Activated CD4-positive, alpha-beta T cell treated with anti-CD3 and anti-CD28 coated beads for 4 hours (primary cell): ENCODE measurements around the gene ENOX1.
"Not testable (repeated sequence)": the region's sequence is repeated elsewhere in the genome, so short reads cannot be mapped to it uniquely, and the experiment has no call there.

Experiments
- DNase-seq, 2 donors: peaks; one replicate each; pipeline ENCODE4 v3.0.0-alpha.2; 2020

The ENOX1 gene

DNA sequence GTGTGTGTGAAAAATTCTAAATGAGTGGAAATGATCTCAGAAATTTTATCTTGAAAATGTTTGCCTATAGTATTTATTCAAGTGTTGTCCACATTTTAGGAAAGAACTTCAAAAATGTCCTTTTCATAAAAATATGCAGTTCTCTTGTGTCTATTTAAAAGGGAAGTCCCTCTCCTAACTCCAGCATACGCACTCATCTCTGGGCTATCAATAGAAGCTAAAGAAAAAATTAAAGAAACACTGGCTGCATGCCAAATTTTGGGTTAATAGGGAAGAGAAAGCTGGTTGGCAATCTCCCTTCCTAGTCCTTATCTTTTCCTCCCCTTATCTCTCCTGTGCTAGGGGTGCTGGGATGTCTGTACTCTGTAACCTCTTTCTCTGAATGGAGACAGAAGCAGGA is 313.3 kb downstream of the ENOX1 start:
- DNase-seq: no peak

GRCh38 chr13:43472980-43473379 is 313.8 kb downstream of the ENOX1 start:
- no peak for DNase-seq

DNA sequence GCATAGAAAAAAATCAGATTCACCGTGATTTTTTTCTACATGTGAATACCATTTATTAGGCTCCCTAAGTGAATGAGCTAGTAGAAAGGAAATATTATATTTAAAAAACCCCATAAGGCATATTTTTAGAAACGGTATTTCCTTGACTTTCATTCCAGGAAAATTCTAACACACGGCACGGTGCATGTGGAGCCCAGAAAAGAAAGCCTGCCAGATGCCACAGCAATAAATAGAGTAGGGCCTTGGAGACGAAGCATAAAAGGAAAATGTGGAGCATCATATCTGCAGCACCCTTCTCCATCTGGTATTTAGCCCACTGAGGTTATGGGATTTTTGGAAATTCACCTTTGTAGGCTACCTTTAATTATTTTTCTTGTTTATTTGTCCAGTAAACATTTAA is 314.4 kb downstream of the ENOX1 start:
- no peak for DNase-seq

DNA sequence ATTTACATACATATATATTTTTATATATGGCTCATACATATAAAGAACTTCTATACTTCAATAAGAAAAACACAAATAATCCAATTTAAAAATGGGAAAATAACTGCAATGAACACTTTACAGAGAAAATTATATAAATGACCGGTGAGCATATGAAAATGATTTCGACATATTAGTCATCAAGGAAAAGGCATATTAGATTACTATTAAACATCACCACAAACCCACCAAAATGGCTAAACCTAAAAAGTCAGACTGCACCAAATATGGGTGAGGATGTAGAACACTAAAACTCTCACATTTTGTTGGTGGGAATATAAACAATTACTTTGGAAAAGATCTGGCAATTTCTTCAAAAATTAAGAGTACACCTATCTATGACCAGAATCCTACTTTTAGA is 316.2 kb downstream of the ENOX1 start:
- DNase-seq: no peak

DNA sequence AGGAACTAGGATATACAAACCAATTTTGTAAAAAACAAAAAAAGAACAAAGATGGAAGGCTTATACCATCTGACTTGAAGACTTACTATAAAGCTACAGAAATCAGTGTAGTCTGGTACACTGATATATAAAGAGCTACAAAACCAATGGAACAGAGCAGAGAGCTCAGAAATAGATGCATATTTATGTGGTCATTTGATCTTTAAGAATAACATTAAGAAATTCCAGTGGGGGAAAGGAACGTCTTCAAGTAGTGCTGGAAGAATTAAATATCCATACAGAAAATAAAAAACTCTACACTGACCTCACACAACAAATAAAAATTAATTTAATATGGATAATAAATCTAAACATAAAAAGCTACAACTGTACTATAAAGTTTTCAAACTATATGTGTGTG is 317.0 kb downstream of the ENOX1 start:
- DNase-seq: no peak

- no peak for DNase-seq
Observed at GRCh38 chr13:43464578-43465264, 322.1 kb downstream of the ENOX1 start.

DNA sequence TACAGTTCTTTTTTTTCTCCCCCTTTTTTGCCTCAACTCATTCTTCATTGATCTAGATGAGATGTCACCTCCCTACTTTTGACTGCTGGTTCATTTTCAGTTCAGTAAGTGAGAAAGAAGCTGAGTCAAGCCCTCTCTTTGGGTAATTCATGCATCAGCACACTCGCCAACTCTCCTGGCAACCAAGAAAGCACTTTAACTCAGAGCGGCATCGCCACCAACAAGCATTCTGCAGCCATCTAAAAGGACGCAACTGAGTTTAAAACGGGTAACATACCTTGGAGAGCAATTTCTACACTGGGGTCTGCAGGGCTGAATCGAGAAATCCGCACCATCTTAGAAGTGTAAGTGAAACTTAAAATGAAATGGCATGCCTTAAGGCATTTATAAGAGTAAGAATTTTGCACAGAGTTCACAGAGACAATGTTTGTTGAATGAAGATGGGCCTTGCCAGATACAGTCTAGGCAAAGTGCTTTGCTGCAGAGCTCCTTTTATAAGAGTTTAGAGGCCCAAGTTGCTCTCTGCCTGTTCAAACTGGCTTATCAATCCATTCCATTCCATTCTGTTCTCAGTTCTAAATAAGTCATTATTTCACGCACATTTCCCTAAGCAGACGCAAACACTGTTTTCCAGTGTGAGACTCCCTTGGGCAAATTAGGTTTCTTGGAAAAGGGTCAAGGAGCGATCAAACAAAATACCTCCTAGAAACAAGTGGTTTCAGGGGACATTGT is 338.0 kb downstream of the ENOX1 start:
- DNase-seq: no peak

- no peak for DNase-seq
Observed at GRCh38 chr13:43446126-43446525, 340.6 kb downstream of the ENOX1 start.

GRCh38 chr13:43445668-43446067 is 341.1 kb downstream of the ENOX1 start:
- no peak for DNase-seq

- no peak for DNase-seq
Observed at GRCh38 chr13:43444081-43444480, 342.7 kb downstream of the ENOX1 start.

GRCh38 chr13:43441899-43442499 is 344.8 kb downstream of the ENOX1 start:
- DNase-seq: no peak

GRCh38 chr13:43441464-43441863 is 345.3 kb downstream of the ENOX1 start:
- no peak for DNase-seq

DNA sequence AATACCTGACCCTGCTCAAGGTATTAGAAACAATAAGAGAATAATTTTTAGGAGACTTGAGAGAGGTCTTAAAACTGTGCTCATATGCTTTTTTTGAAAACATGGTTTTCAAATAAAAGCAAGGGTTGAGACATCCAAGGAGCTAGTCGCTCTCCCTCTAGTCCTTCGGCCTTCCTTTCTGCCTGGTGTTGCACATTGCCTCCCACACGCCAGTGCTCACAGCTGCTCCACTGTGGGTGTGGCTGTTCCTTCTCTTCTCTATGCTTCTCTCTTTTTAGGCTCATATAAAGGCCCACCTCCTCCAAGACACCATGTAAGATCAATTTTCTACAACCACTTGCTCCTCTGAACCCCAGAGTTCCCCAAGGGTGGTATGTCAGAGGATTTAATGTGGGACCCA is 352.6 kb downstream of the ENOX1 start:
- DNase-seq: no peak

GRCh38 chr13:43433691-43434141 is 353.1 kb downstream of the ENOX1 start:
- no peak for DNase-seq

DNA sequence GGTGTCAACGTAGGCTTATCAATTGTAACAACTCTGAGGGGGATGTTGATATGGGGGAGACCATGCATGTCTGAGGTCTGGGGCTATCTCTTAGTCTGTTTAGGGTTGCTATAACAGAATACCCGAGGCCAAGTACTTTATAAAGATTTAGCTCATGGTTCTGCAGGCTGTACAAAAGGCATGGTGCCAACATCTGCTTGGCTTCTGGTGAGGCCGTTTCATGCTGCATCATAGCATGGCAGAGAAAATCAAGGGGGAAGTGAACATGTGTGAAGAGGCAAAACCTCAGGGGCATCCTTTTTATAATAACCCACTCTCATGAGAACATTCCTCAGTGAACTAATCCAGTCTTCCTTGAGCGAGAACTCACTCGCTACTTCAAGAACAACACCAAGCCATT is 353.8 kb downstream of the ENOX1 start:
- DNase-seq: no peak

DNA sequence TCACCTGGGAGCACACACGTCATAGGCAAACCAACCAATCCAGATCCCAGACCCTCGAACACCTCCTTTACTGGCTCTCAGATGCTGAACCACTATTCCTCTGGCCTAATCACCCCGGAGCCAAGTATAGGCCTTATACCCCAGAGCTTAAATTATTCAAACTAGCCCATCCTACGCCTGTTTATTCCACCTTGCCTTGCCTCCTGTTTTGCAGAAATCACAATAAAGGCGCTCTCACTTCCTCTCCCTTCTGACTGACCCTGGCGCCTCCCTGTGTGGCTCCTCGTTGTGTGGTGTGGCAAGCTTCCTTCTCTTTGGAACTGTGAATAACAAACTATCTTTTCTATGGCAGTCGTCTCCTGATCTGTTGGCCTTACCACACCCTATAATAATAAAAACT is 354.9 kb downstream of the ENOX1 start:
- DNase-seq: no peak

DNA sequence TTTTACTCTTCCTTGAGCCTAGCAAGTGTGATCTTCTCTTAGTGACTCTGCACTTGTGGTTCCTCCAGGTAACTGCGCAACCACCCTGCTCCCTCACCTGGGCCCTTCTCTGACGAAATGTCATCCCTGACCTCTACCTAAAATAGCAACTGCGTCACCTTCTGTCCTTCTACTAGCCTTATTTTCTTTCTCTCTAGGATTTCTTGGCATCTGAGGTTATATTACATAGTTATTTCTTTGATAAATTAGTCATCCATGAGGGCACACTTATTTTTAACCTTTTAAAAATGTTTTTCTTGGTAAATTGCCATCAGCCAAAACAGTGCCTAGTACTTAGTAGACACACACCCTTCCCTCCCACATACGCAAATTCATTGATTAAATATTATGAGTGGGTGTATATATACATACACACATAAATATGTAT is 355.5 kb downstream of the ENOX1 start:
- no peak for DNase-seq

DNA sequence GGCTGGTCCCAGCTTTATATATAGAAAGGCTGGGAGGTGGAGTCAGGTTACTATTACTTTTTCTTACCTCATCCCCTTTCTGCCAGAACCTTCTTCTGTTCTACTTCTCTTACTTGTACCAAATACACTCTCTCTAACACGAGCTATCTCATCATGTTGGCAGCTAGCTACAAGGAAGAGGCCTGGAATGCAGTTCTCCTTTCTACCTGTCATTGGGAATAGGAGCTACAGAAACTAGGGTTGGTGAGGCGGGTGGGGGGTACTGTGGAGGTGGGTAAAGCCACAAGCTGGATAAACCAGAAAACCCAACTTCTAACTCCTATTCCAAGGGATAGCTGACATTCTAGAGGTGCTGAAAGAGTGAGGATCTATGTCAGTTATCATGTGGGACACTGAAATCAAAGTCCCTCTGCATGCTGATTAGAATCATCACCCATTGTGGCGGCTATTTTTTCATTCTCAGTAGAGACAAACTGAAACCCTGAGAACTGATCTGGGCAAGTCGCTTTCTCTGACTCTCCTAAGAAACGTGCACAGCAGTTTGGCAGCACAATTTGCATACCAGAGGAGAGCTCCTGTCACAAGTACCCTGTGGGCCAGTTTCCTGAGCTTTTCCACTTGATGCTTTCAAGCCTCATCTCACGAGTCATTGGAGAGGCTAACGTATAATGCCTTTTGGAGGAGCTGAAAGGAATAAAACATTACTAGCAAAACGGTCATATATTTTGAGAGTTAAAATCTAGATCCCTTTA is 358.1 kb downstream of the ENOX1 start:
- DNase-seq: no peak

DNA sequence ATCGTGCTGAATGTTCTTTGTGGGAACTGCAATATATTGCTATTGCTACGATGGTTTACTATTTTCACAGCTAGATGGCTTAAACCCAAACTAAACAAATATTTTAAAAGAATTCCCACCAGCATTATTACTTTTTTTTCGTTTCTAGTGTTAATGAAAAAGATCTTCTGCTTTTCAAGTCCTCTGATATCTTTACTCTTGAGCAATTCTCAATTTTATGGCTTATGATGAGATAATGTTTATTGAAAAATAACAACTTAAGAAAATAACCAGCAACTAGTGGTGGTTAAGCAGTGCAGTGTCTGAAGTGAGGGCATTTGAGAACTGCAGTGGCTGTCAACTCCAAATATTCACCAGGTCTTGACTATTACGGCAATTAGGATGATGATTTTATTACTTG is 360.4 kb downstream of the ENOX1 start:
- no peak for DNase-seq

GRCh38 chr13:43425234-43425633 is 361.5 kb downstream of the ENOX1 start:
- no peak for DNase-seq

DNA sequence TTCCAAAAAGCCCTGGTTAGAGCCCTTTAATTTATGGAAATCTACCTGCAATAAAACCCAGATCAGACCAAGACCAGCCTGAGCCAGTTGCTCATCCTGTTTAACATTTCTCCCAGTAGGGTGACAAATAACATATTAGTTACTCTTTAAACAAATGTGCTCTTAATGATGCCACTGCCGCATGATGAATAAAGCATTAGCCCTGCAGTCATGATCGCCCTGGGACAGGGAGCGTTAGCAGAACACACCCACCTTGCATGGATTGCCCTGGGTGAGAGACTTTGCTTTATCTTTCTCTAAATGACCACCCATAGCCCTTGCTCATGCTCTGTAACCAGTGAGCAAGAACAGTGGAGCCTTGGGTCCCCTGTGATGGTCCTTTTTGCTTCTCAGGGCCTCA is 362.4 kb downstream of the ENOX1 start:
- no peak for DNase-seq

- no peak for DNase-seq
Observed at GRCh38 chr13:43422116-43422515, 364.7 kb downstream of the ENOX1 start.

- not testable (repeated sequence) for DNase-seq
Observed at GRCh38 chr13:43416842-43417241, 369.9 kb downstream of the ENOX1 start.
